NCI-H460 (cell line): Measurements from ENCODE around the gene DOCK9. TPM values are rescaled to one million over a fixed set of nuclear protein-coding genes. Genes with fewer than 3 reads are reported as not detected.

Experiments
- DNase-seq: peaks from one replicate; pipeline ENCODE4 v3.0.0-alpha.2; 2016; ENCODE audit warnings: low read depth; ENCODE audit errors: extremely low read depth
- polyA plus RNA-seq: library from polyadenylated mRNA; depleted of rRNA; stranded (reverse); fragments of >200 nt; gene quantifications from 2 replicates; pipeline ENCODE4 v1.2.3, GENCODE V29; 2014; cell fraction: nucleus; rRNA removed
- total RNA-seq: library from RNA; depleted of rRNA; stranded (reverse); fragments of >200 nt; shearing (Covaris generic); gene quantifications from 2 replicates; pipeline ENCODE4 v1.2.3, GENCODE V29; 2014; rRNA removed

DOCK9 gene, protein sequence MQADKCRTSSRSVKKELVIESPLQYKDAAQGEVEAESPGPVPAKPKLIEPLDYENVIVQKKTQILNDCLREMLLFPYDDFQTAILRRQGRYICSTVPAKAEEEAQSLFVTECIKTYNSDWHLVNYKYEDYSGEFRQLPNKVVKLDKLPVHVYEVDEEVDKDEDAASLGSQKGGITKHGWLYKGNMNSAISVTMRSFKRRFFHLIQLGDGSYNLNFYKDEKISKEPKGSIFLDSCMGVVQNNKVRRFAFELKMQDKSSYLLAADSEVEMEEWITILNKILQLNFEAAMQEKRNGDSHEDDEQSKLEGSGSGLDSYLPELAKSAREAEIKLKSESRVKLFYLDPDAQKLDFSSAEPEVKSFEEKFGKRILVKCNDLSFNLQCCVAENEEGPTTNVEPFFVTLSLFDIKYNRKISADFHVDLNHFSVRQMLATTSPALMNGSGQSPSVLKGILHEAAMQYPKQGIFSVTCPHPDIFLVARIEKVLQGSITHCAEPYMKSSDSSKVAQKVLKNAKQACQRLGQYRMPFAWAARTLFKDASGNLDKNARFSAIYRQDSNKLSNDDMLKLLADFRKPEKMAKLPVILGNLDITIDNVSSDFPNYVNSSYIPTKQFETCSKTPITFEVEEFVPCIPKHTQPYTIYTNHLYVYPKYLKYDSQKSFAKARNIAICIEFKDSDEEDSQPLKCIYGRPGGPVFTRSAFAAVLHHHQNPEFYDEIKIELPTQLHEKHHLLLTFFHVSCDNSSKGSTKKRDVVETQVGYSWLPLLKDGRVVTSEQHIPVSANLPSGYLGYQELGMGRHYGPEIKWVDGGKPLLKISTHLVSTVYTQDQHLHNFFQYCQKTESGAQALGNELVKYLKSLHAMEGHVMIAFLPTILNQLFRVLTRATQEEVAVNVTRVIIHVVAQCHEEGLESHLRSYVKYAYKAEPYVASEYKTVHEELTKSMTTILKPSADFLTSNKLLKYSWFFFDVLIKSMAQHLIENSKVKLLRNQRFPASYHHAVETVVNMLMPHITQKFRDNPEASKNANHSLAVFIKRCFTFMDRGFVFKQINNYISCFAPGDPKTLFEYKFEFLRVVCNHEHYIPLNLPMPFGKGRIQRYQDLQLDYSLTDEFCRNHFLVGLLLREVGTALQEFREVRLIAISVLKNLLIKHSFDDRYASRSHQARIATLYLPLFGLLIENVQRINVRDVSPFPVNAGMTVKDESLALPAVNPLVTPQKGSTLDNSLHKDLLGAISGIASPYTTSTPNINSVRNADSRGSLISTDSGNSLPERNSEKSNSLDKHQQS (N-terminal part only)
- 11.5 and 12.6 TPM in 2 replicates for total RNA-seq
- 9.2 and 14.3 TPM in 2 replicates for polyA plus RNA-seq

DNA sequence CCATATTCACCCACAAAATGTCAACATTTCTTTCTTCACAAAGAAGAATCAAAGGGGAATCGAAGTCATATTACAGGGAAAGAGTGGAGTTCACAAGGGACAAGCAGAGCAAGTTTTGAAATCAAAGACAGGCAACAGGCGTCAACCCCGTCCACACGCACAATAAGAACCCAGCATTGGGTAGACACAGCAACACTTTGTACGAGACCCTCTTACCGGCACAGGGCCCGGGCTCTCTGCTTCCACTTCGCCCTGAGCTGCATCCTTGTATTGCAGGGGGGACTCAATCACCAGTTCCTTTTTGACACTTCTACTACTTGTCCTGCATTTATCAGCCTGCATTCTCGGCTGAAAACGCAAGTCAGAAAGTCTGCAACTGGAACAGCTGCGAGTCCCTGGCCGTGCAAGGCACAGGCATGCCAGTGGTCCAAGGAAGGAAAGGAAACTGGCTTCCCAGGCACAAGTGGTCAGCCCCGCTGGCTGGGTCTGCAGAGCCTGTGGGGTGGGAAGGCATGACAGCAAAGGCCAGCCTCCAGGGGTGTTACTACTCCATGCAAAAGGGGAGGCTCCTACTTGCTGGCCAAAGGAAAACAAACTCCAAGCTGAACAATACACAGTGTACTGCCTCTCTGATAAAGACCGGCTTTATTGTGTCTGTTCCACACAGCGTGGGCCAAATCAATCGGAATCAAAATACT is at the start of gene DOCK9:
TSS of gene DOCK9 (minus strand) at position 497 of the 698 bp plus-strand sequence. CDS start at position 342, 155 bp downstream.
- no peak for DNase-seq

DNA sequence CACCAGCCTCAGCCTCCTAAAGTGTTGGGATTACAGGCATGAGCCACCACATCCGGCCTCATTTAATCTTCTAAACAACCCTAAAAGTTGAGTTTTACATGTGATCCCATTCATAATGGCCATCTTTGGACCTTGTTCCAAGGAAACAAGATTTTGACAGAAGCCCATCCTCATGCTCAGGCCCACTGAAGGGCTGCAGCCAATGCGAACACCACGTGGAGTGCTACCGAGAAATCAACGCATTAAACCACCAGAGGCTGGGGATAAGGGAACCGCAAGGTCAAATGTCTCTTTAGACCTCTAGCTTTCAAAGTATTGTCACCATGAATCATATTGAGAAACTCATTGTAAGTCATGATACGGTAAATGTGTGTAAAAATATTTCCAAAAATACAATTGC is 49.4 kb upstream of the DOCK9 start:
- no peak for DNase-seq

DNA sequence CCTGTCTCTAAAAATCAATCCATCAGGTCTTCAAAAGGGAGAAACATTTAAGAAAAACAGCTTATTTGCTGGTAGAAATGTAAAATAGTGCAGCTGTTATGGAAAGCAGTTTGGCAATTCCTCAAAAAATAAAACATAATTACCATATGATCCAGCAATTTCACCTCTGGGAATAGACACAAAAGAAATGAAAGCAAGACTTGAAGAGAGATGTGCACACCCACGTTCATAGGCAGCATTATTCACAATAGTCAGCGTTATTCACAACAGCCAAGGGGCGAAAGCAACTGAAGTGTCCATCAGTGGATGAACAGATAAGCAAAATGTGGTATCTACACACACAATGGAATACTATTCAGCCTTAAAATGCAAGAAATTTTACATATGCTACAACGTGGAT is 45.1 kb upstream of the DOCK9 start:
- no peak for DNase-seq

DNA sequence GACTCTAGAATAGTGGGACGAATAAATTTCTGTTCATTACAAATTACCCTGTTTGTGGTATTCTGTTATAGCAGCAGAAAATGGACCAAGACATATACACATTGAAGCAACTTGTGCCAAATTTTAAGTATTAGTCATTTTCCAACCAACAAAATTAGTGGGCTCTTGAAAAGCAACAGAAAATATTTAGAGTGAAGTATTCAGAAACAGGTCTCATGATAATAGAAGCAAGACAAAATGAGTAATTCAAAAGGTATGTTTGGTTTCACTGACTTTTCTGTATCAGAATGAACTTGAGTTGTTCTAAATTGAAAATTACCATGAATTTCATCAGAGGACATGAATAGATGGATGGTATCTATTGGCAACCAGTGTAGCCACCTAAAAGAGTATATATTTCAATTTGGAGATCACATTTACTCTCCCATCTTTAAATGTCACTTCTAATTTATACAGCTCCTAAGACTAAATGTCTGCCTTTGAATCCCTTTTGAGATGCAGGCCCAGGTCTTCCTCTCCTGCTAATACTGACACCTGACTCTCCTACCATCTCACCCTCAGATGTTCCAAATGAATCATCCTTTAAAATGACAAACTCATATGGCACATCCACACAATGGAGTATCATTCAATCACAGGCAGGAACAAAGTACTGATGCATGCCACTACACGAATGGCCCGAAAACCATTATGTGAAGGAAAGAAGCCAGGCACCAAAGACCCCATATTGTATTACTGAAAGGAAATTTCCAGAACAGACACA is 40.7 kb upstream of the DOCK9 start:
- DNase-seq: no peak

GRCh38 chr13:99015606-99016490 is 38.0 kb upstream of the DOCK9 start:
- no peak for DNase-seq

GRCh38 chr13:99014522-99014921 is 36.7 kb upstream of the DOCK9 start:
- DNase-seq: no peak

DNA sequence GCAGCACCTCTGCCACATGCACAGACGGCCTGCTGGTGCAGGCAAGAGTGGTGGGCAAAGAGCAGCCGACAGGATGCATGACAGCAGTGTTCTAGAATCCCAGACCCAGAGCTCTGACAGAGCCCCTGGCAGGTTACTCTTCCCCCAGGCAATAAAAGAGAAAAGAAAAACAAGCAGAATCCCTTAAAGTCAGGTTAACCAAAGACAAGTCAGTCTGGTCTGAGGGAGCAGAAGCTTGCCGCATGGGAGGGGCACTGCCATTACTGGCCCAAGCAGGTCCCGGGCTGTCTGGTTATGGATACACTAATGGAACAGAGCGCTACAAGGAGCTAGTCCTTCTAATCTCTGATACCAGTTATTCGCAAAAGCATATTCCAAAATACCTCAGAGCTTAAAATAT is 36.1 kb upstream of the DOCK9 start:
- no peak for DNase-seq

- no peak for DNase-seq
These were observed 34.7 kb upstream of the DOCK9 start for GRCh38 chr13:99012539-99012938.

DNA sequence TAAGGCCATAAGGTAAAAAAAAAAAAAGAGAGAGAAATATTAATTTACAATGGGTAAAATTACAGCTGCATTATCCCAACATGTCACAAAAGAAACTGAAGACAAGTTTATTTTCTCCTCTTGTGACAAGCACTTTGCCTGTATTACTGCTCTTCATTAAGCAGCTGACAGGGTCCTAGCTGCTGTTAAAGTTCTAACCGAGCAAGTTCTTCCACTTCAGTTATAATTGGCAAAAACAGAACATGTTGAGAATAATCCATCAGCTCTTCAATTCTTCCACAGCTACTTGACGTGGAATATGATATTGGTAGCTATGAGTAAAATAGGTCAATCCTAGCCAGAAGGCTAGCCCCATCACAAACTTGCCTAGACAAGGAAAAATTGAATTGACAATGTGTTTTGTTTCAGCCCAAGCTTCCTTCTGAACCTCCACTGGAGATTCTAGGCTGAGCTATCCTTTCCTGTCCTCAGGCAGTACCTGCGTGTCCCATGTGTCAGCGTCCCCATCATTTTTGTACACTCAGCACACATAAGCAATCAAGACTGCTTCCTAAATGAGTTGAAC is 32.2 kb upstream of the DOCK9 start:
- DNase-seq: no peak

- no peak for DNase-seq
These were observed 30.7 kb upstream of the DOCK9 start for GRCh38 chr13:99008577-99008976.

DNA sequence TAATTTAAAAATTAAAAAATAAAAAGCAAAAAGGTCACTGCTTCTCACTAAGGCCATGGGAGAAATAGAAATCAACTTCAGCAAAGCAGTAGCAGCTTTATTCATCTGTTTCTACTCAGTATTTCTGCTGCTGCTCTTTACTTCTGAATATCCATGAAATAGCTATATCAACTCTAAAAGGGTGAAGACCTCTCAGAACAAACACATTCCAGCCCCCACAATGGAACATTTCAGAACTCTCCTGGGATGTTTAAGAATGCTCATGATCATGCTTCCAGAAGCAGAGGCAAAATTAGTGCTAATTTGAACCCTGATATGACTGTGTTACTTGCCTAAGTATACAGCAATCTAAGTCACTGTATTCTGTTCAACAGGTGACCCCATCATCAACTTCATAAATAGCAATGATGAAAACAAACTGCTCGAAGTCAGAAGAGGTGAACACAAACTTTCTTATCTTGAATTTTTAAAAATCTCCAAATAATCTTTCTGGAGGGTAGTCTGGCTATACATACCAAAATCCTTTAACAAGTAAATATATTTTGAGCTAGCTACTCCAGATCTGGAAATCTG is 29.6 kb upstream of the DOCK9 start:
- DNase-seq: no peak

DNA sequence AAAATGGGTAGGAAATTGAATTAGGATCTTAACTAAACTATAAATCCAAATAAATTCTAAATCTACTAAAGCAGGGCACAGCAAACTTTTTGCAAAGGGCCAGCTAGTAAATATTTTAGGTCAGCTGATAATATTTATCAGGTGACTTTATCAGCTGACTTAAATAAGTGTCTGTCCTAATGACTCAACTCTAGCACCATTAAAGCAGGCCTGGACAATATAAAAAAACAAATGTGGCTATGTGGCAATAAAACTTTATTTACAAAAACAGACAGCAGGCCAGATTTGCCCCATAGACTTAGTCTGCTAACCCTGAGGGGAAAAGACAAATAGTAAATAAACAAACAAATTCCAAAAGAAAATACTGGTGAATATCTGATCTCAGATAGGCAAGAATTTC is 27.7 kb upstream of the DOCK9 start:
- DNase-seq: no peak

GRCh38 chr13:99004978-99005377 is 27.1 kb upstream of the DOCK9 start:
- DNase-seq: no peak

DNA sequence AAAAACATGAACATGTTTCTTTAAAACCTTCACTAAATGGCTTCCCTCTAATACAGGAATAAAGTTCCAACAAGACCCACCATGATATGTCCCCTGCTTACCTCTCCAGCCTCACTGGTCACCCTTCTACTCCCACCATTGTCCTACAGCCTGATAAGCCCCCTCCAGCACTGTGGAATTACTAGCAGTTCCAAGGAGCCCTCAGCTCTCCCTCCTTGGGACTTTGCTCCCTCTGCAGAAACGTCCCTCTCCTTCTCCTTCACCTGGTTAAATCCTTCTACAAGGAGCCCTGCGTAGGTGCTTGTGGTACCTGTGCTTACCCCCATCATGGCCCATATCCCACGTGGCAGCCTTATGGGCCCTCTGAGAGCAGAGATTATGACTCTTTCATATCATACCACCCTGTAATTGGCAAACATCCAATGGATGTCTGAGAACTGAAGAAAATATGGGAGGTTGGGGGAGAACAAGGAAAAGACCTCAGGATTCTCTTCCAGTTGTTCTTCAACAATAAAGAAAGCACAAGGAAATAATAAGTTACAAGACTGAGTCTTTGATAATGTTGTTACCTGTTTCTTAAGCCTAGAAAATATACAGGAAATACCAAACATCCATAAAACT is 26.1 kb upstream of the DOCK9 start:
- DNase-seq: no peak

DNA sequence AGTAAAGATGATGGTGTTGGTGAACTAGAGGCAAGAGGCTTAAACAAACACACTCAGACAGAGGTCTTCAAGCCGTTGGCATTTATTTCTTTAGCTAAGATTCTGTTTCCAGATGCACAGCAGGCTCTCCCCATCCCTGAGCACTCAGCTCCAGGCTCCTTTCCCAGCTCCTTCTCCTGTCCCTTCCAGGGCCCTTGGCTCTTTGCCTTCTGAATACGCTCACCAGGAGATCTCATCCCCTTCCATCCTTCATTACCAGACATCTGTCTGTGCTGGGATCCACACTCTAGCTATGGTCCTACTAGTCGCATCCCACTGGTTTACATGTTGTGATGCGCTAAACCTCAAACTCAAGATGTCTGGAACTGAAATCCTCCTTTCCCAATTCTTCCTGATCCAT is 25.3 kb upstream of the DOCK9 start:
- DNase-seq: no peak

DNA sequence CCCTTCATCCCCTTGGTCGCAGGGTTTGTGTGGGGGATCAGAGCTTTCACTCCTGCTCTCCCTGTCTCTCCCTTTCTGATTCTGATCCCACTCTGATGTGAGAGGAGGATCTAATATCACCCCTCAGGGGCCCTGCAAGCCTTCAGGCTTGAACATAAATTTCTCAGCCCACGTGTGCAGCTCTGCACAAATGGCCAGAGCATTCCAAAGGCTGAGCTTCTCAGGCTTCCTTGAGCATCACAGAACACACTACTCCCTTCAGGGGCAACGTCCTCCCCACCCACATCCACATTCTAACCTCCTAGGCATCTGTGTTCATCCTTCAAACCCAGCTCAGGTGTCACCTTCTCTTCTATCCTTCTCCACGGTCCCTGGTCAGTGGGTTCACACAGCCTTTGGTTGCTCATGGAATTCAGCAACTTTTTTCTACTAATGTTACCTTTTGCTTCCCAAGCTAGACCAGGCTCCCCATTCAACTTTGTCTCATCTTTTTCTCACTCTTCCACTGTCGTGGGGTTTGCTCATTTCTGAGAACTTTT is 24.4 kb upstream of the DOCK9 start:
- DNase-seq: no peak

GRCh38 chr13:99000137-99000536 is 22.3 kb upstream of the DOCK9 start:
- no peak for DNase-seq
